ENCODE data around the gene CHIT1.

The CHIT1 gene

GRCh38 chr1:203223012-203223775 lies 6.3 kb downstream of the CHIT1 start:
- Histone ChIP-seq H3K9me3 (no peaks in the 10 kb centered on the region), H3K4me3 (no peak overlapping the region), H3K27ac (no peak overlapping the region), H3K4me1 (no peaks in the 10 kb centered on the region), H3K27me3 (peaks cover 0 to 23% of the 10 kb centered on the region in 2 donors), H3K36me3 (no peaks in the 10 kb centered on the region)
- DNase-seq, result no peak
- no peak for TF ChIP-seq CTCF (IDR thresholded peaks at IDR 0.05)
- intact Hi-C loops (cut with DNase I; ENCODE audit: low total_unique reads), result no loop called here

GRCh38 chr1:203219934-203220333 lies 9.5 kb downstream of the CHIT1 start:
- Histone ChIP-seq H3K4me1 (no peaks in the 10 kb centered on the region), H3K27ac (no peak overlapping the region), H3K4me3 (no peak overlapping the region), H3K27me3 (peaks cover 0 to 32% of the 10 kb centered on the region in 2 donors), H3K36me3 (no peaks in the 10 kb centered on the region), H3K9me3 (no peaks in the 10 kb centered on the region)
- intact Hi-C loops (cut with DNase I; ENCODE audit: low total_unique reads), result loop anchor here (5.0 kb wide), 1 partner anchor 103 kb away; no protein-coding TSS in a partner anchor
- TF ChIP-seq CTCF (IDR thresholded peaks at IDR 0.05), result no peak
- no peak for DNase-seq

GRCh38 chr1:203219171-203219570 lies 10.3 kb downstream of the CHIT1 start:
- DNase-seq, result no peak
- Histone ChIP-seq H3K9me3 (no peaks in the 10 kb centered on the region), H3K27me3 (peaks cover 0 to 28% of the 10 kb centered on the region in 2 donors), H3K36me3 (no peaks in the 10 kb centered on the region), H3K4me1 (no peaks in the 10 kb centered on the region), H3K4me3 (no peak overlapping the region), H3K27ac (no peak overlapping the region)
- no peak for TF ChIP-seq CTCF (IDR thresholded peaks at IDR 0.05)
- intact Hi-C loops (cut with DNase I; ENCODE audit: low total_unique reads), result loop anchor here (5.0 kb wide), 1 partner anchor 102 kb away; no protein-coding TSS in a partner anchor

GRCh38 chr1:203217668-203218067 lies 11.8 kb downstream of the CHIT1 start:
- intact Hi-C loops (cut with DNase I; ENCODE audit: low total_unique reads), result loop anchor here (2.0 to 5.0 kb wide), 2 partner anchors 100 to 177 kb away; no protein-coding TSS in a partner anchor
- no peak for DNase-seq
- no peaks in the 10 kb centered on the region for H3K4me1 ChIP-seq
- H3K9me3 ChIP-seq, result no peaks in the 10 kb centered on the region
- peaks cover 0 to 19% of the 10 kb centered on the region in 2 donors for H3K27me3 ChIP-seq
- no peak overlapping the region for H3K27ac ChIP-seq
- no peak for TF ChIP-seq CTCF (IDR thresholded peaks at IDR 0.05)
- H3K4me3 ChIP-seq, result no peak overlapping the region
- H3K36me3 ChIP-seq, result no peaks in the 10 kb centered on the region

- Histone ChIP-seq H3K9me3 (no peaks in the 10 kb centered on the region), H3K27me3 (peaks cover 0 to 21% of the 10 kb centered on the region in 2 donors), H3K4me3 (no peak overlapping the region), H3K36me3 (no peaks in the 10 kb centered on the region), H3K27ac (no peak overlapping the region), H3K4me1 (no peaks in the 10 kb centered on the region)
- DNase-seq, result no peak
- intact Hi-C loops (cut with DNase I; ENCODE audit: low total_unique reads), result loop anchor here (2.0 to 5.0 kb wide), 2 partner anchors 100 to 176 kb away; no protein-coding TSS in a partner anchor
- no peak for TF ChIP-seq CTCF (IDR thresholded peaks at IDR 0.05)
These were observed 12.3 kb downstream of the CHIT1 start for GRCh38 chr1:203217139-203217655.

Measured in tibial artery (tissue), 4 donors.